Colonic mucosa (tissue), 4 donors: Measurements from ENCODE around the gene TP53AIP1. TPM values are rescaled to one million over a fixed set of nuclear protein-coding genes. Genes with fewer than 3 reads are reported as not detected.

Source experiments
- DNase-seq: peaks from one replicate; pipeline ENCODE4 v3.0.0-alpha.2; 2020
- H3K27ac ChIP-seq: fragments of 200-600 bp; one replicate; pipeline ENCODE4 v1.8.0; 2021
- H3K27me3 ChIP-seq: fragments of 200-600 bp; one replicate; pipeline ENCODE4 v1.8.0; 2021
- H3K36me3 ChIP-seq: fragments of 200-600 bp; one replicate; pipeline ENCODE4 v1.8.0; 2021
- H3K4me1 ChIP-seq: fragments of 200-600 bp; one replicate; pipeline ENCODE4 v1.8.0; 2021; ENCODE audit warnings: mild to moderate bottlenecking
- H3K4me3 ChIP-seq: fragments of 200-600 bp; one replicate; pipeline ENCODE4 v1.8.0; 2021
- H3K9ac ChIP-seq, 2 donors: one replicate each; pipeline ENCODE4 v1.7.0; 2013; ENCODE audit warnings: control low read depth in 2 of 2, low read depth in 2 of 2, low read length in 2 of 2
- H3K9me3 ChIP-seq: fragments of 200-600 bp; one replicate; pipeline ENCODE4 v1.8.0; 2021
- intact Hi-C: fragments of 100-400 bp; cut with DNase I; formaldehyde crosslinking; loops from one replicate; pipeline ENCODE4 v1.14.1; 2022
- total RNA-seq, 2 donors: library from RNA; stranded (reverse); fragmentation: NEBNext Ultra II Directional in 1 of 2; extraction: Animal tissue kit (Norgen Biotek cat#: 25700) in 1 of 2; gene quantifications; one replicate each; pipeline ENCODE4 v1.2.1, GENCODE V29; 2021
- TF ChIP-seq, protein P1 (sequence below): fragments of 200-600 bp; IDR thresholded peaks from one replicate; pipeline ENCODE4 v1.8.0; 2022; ENCODE audit warnings: antibody characterized with exemption, mild to moderate bottlenecking
- donor health status: healthy.
- donor health status: DM: no; HTN: no; CAD: no.
- donor health status: DM: no; HTN: no; CAD: no.

TP53AIP1 gene
- total RNA-seq, 2 donors from 2014 or later, result 0.12 to 0.19 TPM

GRCh38 chr11:128946648-128947047 is 4.0 kb upstream of the TP53AIP1 start:
- intact Hi-C loops, result no loop called here
- H3K4me1 ChIP-seq, result no peaks in the 10 kb centered on the region
- no peak overlapping the region for H3K27ac ChIP-seq
- DNase-seq, result no peak
- H3K36me3 ChIP-seq, result no peaks in the 10 kb centered on the region
- H3K27me3 ChIP-seq, result no peaks in the 10 kb centered on the region
- no peak overlapping the region for H3K4me3 ChIP-seq
- H3K9ac ChIP-seq, result no peak overlapping the region
- TF ChIP-seq, protein P1, sequence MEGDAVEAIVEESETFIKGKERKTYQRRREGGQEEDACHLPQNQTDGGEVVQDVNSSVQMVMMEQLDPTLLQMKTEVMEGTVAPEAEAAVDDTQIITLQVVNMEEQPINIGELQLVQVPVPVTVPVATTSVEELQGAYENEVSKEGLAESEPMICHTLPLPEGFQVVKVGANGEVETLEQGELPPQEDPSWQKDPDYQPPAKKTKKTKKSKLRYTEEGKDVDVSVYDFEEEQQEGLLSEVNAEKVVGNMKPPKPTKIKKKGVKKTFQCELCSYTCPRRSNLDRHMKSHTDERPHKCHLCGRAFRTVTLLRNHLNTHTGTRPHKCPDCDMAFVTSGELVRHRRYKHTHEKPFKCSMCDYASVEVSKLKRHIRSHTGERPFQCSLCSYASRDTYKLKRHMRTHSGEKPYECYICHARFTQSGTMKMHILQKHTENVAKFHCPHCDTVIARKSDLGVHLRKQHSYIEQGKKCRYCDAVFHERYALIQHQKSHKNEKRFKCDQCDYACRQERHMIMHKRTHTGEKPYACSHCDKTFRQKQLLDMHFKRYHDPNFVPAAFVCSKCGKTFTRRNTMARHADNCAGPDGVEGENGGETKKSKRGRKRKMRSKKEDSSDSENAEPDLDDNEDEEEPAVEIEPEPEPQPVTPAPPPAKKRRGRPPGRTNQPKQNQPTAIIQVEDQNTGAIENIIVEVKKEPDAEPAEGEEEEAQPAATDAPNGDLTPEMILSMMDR, result no peak
- H3K9me3 ChIP-seq, result no peaks in the 10 kb centered on the region

DNA sequence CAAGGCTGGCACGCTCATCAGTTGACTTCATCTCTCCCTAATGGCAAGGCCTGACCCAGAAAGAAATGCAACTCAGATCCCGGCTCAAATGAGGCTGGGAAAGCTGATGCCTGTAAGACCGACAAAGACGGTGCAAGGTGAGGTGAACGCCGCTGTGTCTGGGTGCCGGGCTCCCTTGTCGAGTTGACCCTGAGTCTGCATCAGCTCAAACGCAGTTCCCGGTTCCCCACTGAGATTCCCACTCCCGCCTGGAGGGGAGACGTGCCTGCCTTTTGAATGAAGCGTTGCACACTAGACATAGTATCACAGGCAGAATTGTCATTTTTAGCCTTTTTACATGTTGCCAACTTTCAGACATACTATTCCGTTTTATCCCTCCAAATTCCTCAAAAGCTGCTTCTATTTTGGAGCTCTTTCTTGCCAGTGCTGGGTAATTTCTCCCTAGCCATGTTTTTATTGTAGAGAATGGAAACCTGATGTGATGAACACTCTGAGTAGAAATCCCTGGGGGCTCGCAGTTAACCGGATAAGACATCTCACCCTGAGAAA is 831 bp upstream of the TP53AIP1 start:
- H3K9ac ChIP-seq, result no peak overlapping the region
- no peaks in the 10 kb centered on the region for H3K27me3 ChIP-seq
- H3K9me3 ChIP-seq, result no peaks in the 10 kb centered on the region
- no peak overlapping the region for H3K4me3 ChIP-seq
- DNase-seq, result no peak
- intact Hi-C loops, result no loop called here
- no peak overlapping the region for H3K27ac ChIP-seq
- H3K4me1 ChIP-seq, result no peaks in the 10 kb centered on the region
- H3K36me3 ChIP-seq, result no peaks in the 10 kb centered on the region
- TF ChIP-seq, protein P1, result no peak

DNA sequence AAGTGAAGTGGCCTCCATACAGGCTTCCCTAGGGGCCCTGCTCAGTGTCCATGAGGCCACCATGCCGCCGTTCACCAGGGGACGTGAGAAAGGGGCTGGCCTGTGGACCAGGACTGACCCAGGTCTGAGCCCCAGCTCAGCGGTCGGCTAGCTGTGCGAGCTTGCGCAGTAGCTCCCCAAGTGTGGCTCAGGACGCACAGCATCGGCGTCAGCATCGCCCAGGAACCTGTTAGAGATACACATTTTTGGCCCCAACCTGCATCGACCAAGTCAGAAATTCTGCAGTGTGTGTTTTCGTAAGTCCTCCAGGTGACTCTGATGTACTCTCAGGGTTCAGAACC is 429 bp downstream of the TP53AIP1 start:
- Histone ChIP-seq H3K9ac (no peak overlapping the region), H3K4me3 (no peak overlapping the region)

GRCh38 chr11:128941573-128942271 is 949 bp downstream of the TP53AIP1 start:
- Histone ChIP-seq H3K9ac (no peak overlapping the region), H3K4me3 (no peak overlapping the region), H3K27ac (no peak overlapping the region), H3K9me3 (no peaks in the 10 kb centered on the region), H3K4me1 (no peaks in the 10 kb centered on the region), H3K36me3 (no peaks in the 10 kb centered on the region), H3K27me3 (no peaks in the 10 kb centered on the region)
- TF ChIP-seq, protein P1, result no peak
- intact Hi-C loops, result no loop called here
- no peak for DNase-seq

More for the DNA sequence above, 429 bp downstream of the TP53AIP1 start:
- Histone ChIP-seq H3K27me3 (no peaks in the 10 kb centered on the region), H3K4me1 (no peaks in the 10 kb centered on the region), H3K9me3 (no peaks in the 10 kb centered on the region), H3K27ac (no peak overlapping the region), H3K36me3 (no peaks in the 10 kb centered on the region)
- intact Hi-C loops, result no loop called here
- DNase-seq, result no peak
- TF ChIP-seq, protein P1, result no peak

DNA sequence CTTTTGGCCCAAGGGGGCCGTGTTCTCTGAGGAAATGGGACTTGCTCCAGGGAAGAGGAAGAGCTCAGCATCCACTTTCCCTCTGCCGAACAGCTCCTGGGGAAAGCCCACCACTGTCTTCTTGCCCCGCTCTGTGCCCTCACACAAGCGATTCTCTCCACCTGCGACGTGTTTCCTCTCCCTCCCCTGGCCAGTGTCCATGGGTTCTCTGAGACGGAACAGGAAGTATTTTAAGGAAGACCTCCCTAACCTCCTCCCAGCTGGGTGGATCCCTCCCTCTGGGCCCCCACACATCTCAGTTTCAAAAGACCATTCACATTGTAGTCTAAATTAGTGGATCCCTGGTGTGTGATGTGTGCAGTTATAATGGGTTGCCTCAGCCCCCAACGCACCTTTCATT is 1.6 kb downstream of the TP53AIP1 start:
- H3K27ac ChIP-seq, result no peak overlapping the region
- TF ChIP-seq, protein P1, result no peak
- H3K27me3 ChIP-seq, result no peaks in the 10 kb centered on the region
- no peak overlapping the region for H3K4me3 ChIP-seq
- DNase-seq, result no peak
- no peak overlapping the region for H3K9ac ChIP-seq
- H3K9me3 ChIP-seq, result no peaks in the 10 kb centered on the region
- intact Hi-C loops, result no loop called here
- no peaks in the 10 kb centered on the region for H3K36me3 ChIP-seq
- H3K4me1 ChIP-seq, result no peaks in the 10 kb centered on the region
